Endothelial cell of umbilical vein (primary cell): ENCODE data around the gene TNIK. TPM values are rescaled to one million over a fixed set of nuclear protein-coding genes. Genes with fewer than 3 reads are reported as not detected.

Source experiments
- BruUV-seq: library from RNA; stranded (reverse); fragments of 400-500 nt; replicated peaks from 2 replicates; lab custom pipeline; 2021; lab: Mats Ljungman, UMichigan
- CTCF ChIA-PET: fragments of 300-600, 350-600 bp; sonication (Branson Sonifier 250); formaldehyde crosslinking; loops from one replicate; lab custom pipeline; 2021; ENCODE audit warnings: antibody characterized with exemption, inconsistent platforms; lab: Charles Lee
- POLR2A ChIA-PET: fragments of 300-600, 350-600 bp; sonication (Branson Sonifier 250); formaldehyde crosslinking; loops from one replicate; lab custom pipeline; 2021; ENCODE audit warnings: antibody characterized with exemption, inconsistent platforms; lab: Charles Lee
- DNase-seq: peaks from one replicate; pipeline ENCODE4 v3.0.0-alpha.2; 2011; ENCODE audit warnings: low read depth, low spot score
- FAIRE-seq: peaks from 2 replicates; lab custom pipeline; 2011; peaks lifted over from hg19 to GRCh38; lab: Jason Lieb, UNC
- H2AFZ ChIP-seq: 2 replicates; pipeline ENCODE4 v1.6.0; 2012; ENCODE audit warnings: low read depth, low read length, control low read depth, inconsistent platforms
- H3K27ac ChIP-seq: 2 replicates; pipeline ENCODE4 v1.5.1; 2011; ENCODE audit warnings: low read depth, mild to moderate bottlenecking, control low read depth, low read length, moderate library complexity; ENCODE audit not compliant: insufficient read depth
- H3K27me3 ChIP-seq, 2 experiments: 2 replicates each; pipeline versions ENCODE4 v1.6.0 to v1.6.1; 2011; ENCODE audit warnings: low read length in 2 of 2, mixed read lengths in 1 of 2; ENCODE audit not compliant: control insufficient read depth in 2 of 2, insufficient read depth in 2 of 2
- H3K36me3 ChIP-seq, 2 experiments: 2 replicates in 1 of 2; 3 replicates in 1 of 2; pipeline ENCODE4 v1.5.1; 2011; ENCODE audit warnings: low read length in 2 of 2, mild to moderate bottlenecking in 1 of 2, moderate library complexity in 1 of 2; ENCODE audit not compliant: control insufficient read depth in 2 of 2, insufficient read depth in 2 of 2; ENCODE audit errors: extremely low read depth in 1 of 2
- H3K4me1 ChIP-seq: 3 replicates; pipeline ENCODE4 v1.5.1; 2011; ENCODE audit warnings: mild to moderate bottlenecking, low read length; ENCODE audit not compliant: control insufficient read depth, insufficient read depth; ENCODE audit errors: extremely low read depth
- H3K4me2 ChIP-seq: 2 replicates; pipeline ENCODE4 v1.6.1; 2011; ENCODE audit warnings: low read length, control low read depth, mixed read lengths; ENCODE audit not compliant: insufficient read depth
- H3K4me3 ChIP-seq, 3 experiments: fragments of 200-600 bp in 1 of 3; sonication (generic), shearing (Covaris generic) in 1 of 3; replicated peaks in 1 of 3; 2 replicates each; pipeline ENCODE4 v1.5.1; 2011 to 2016; ENCODE audit warnings: control low read depth in 3 of 3, low read length in 3 of 3, mild to moderate bottlenecking in 2 of 3, inconsistent platforms in 1 of 3, low read depth in 1 of 3, moderate library complexity in 1 of 3; ENCODE audit not compliant: insufficient read depth in 1 of 3
- H3K79me2 ChIP-seq: 2 replicates; pipeline ENCODE4 v1.6.0; 2012; ENCODE audit warnings: low read length, inconsistent platforms; ENCODE audit not compliant: control insufficient read depth, insufficient read depth
- H3K9ac ChIP-seq: replicated peaks from 2 replicates; pipeline ENCODE3; 2011; ENCODE audit warnings: low read length, control low read depth; ENCODE audit not compliant: insufficient read depth; ENCODE audit errors: extremely low read depth
- H3K9me1 ChIP-seq: replicated peaks from 3 replicates; pipeline ENCODE4 v1.6.0; 2011; ENCODE audit warnings: mild to moderate bottlenecking, low read length; ENCODE audit not compliant: control insufficient read depth, insufficient read depth; ENCODE audit errors: extremely low read depth
- H3K9me3 ChIP-seq: replicated peaks from 2 replicates; pipeline ENCODE4 v1.5.1; 2012; ENCODE audit warnings: low read length, inconsistent platforms; ENCODE audit not compliant: control insufficient read depth, insufficient read depth
- H4K20me1 ChIP-seq: replicated peaks from 2 replicates; pipeline ENCODE3; 2011; ENCODE audit warnings: mild to moderate bottlenecking, low read length; ENCODE audit not compliant: control insufficient read depth, insufficient read depth; ENCODE audit errors: extremely low read depth
- CTCF ChIP-seq, 2 donors: IDR thresholded peaks; 1 replicate in 1 of 2; 2 replicates in 1 of 2; pipeline ENCODE4 v1.5.1; 2011; ENCODE audit warnings: low read length in 2 of 2, mild to moderate bottlenecking in 2 of 2, moderate library complexity in 2 of 2, control low read depth in 1 of 2, inconsistent platforms in 1 of 2, low read depth in 1 of 2; ENCODE audit not compliant: insufficient read depth in 1 of 2; ENCODE audit errors: extremely low read depth in 1 of 2
- EZH2 ChIP-seq: IDR thresholded peaks from 2 replicates; pipeline ENCODE4 v1.6.1; 2012; ENCODE audit warnings: borderline replicate concordance, low read depth, mild to moderate bottlenecking, moderate library complexity, low read length, inconsistent platforms; ENCODE audit not compliant: severe bottlenecking
- FOS ChIP-seq: IDR thresholded peaks from 2 replicates; pipeline ENCODE4 v1.6.1; 2011; ENCODE audit warnings: mild to moderate bottlenecking, low read length, moderate library complexity, borderline replicate concordance; ENCODE audit not compliant: insufficient read depth
- GATA2 ChIP-seq: IDR thresholded peaks from 2 replicates; pipeline ENCODE4 v1.7.0; 2011; ENCODE audit warnings: low read depth, mild to moderate bottlenecking, moderate library complexity, mixed read lengths, low read length; ENCODE audit not compliant: insufficient read length, insufficient read depth
- JUN ChIP-seq: IDR thresholded peaks from 2 replicates; pipeline ENCODE4 v1.6.1; 2011; ENCODE audit warnings: borderline replicate concordance, low read depth; ENCODE audit not compliant: insufficient read length, insufficient read depth
- MAX ChIP-seq: IDR thresholded peaks from 2 replicates; pipeline ENCODE4 v1.6.1; 2011; ENCODE audit not compliant: insufficient read depth, insufficient read length
- MYC ChIP-seq: IDR thresholded peaks from one replicate; pipeline ENCODE4 v1.6.1; 2011; ENCODE audit warnings: mild to moderate bottlenecking, low read depth, low read length
- POLR2A ChIP-seq: IDR thresholded peaks from 2 replicates; pipeline ENCODE4 v1.6.1; 2012; ENCODE audit warnings: low read depth, mild to moderate bottlenecking, control low read depth, low read length
- POLR2AphosphoS5 ChIP-seq: IDR thresholded peaks from 2 replicates; pipeline ENCODE4 v1.6.1; 2012; ENCODE audit warnings: low read depth, mild to moderate bottlenecking, control low read depth, low read length, moderate library complexity; ENCODE audit not compliant: insufficient read depth
- dilution Hi-C: fragments of 300-500 bp; cut with MboI; formaldehyde crosslinking; loops from one replicate; pipeline ENCODE4 v1.15.0; 2019; ENCODE audit warnings: low sequenced_read_pairs; ENCODE audit not compliant: extremely low pct_ligation_motif_present
- intact Hi-C: fragments of 100-400 bp; cut with micrococcal nuclease; formaldehyde crosslinking; loops from one replicate; pipeline ENCODE4 v1.10.0; 2022
- polyA plus RNA-seq, 4 experiments: library from polyadenylated mRNA; depleted of rRNA in 3 of 4; stranded (reverse) in 3 of 4; unstranded in 1 of 4; fragments of >200 nt; gene quantifications; 2 replicates each; pipeline versions ENCODE4 v1.2.1 to v1.2.3, GENCODE V29; 2011 to 2012; ENCODE audit warnings: missing spikeins in 1 of 4
- total RNA-seq: library from RNA; stranded (reverse); gene quantifications from 2 replicates; pipeline ENCODE4 v1.2.3, GENCODE V29; 2021

TNIK gene
- total and polyA plus RNA-seq, 2 donors (not counting 3 experiments of a cell fraction or from before 2014, with no cell fraction given): 10.9 to 39.7 TPM

GRCh38 chr3:171123915-171124314, 336.3 kb downstream of the TNIK start:
- FAIRE-seq (no peak), DNase-seq (no peak)
- H3K9ac ChIP-seq: no peak overlapping the region
- H3K4me1 ChIP-seq: peaks cover 9% of the 10 kb centered on the region
- peaks cover 7 to 8% of the 10 kb centered on the region in 2 experiments for H3K36me3 ChIP-seq
- no peaks in the 10 kb centered on the region for H3K27me3 ChIP-seq
- H3K4me3 ChIP-seq: no peak overlapping the region
- no peak overlapping the region for H2AFZ ChIP-seq
- no peak overlapping the region for H3K27ac ChIP-seq
- no TSS peak for BruUV-seq
- H3K4me2 ChIP-seq: no peak overlapping the region
- no peaks in the 10 kb centered on the region for H3K9me1 ChIP-seq
- ChIA-PET CTCF (interaction anchor here (1.7 kb wide), 1 partner anchor 162 kb away, joined by 8 read pairs; no protein-coding TSS in a partner anchor), POLR2A (no interaction called here)
- dilution Hi-C loops (no loop called here), intact Hi-C loops (no loop called here)
- TF ChIP-seq CTCF (IDR thresholded peaks at IDR 0.05; ENCODE audit: extremely low read depth in 1 of 2, insufficient read depth in 1 of 2, low read depth in 1 of 2, low read length in 2 of 2): no peak
- no peak for TF ChIP-seq JUN
- no peak for TF ChIP-seq POLR2A
- no peak for TF ChIP-seq MYC
- no peak for TF ChIP-seq POLR2AphosphoS5
- no peak for TF ChIP-seq EZH2
- TF ChIP-seq MAX: no peak
- no peak for TF ChIP-seq GATA2
- TF ChIP-seq FOS: no peak
- H3K79me2 ChIP-seq: no peaks in the 10 kb centered on the region
- no peaks in the 10 kb centered on the region for H4K20me1 ChIP-seq
- no peaks in the 10 kb centered on the region for H3K9me3 ChIP-seq
